ENCODE data around the gene S100A7A.

GRCh38 chr1:153389401-153389800 lies 26.9 kb upstream of the S100A7A start:
- TF ChIP-seq CTCF (conservative IDR thresholded peaks at IDR 0.05; ENCODE audit: low read depth, low read length) (no peak), USF2 (IDR thresholded peaks at IDR 0.05; ENCODE audit: low read depth, low read length) (no peak), POLR2A (IDR thresholded peaks at IDR 0.05; ENCODE audit: low read depth, low read length) (no peak), BHLHE40 (IDR thresholded peaks at IDR 0.05; ENCODE audit: low read depth, low read length) (no peak), CEBPB (IDR thresholded peaks at IDR 0.05; ENCODE audit: low read depth, low read length) (no peak), MAZ (IDR thresholded peaks at IDR 0.05; ENCODE audit: borderline replicate concordance, low read depth, low read length) (no peak), MAFK (IDR thresholded peaks at IDR 0.05; ENCODE audit: low read depth, low read length) (no peak), FOS (IDR thresholded peaks at IDR 0.05; ENCODE audit: low read depth, low read length) (no peak), RFX5 (IDR thresholded peaks at IDR 0.05; ENCODE audit: low read depth, low read length) (no peak), RAD21 (IDR thresholded peaks at IDR 0.05; ENCODE audit: low read length) (no peak), ELK1 (IDR thresholded peaks at IDR 0.05; ENCODE audit: borderline replicate concordance, low read depth, low read length) (no peak), MXI1 (IDR thresholded peaks at IDR 0.05; ENCODE audit: borderline replicate concordance, low read depth, low read length) (no peak)

All from IMR-90 (cell line).